Stimulated activated CD4-positive, alpha-beta T cell treated with anti-CD3 and anti-CD28 coated beads, Interleukin-1b, Interleukin-23, amount 100 ng/mL, for 1 hour (primary cell): Measurements from ENCODE around the gene ASTN1.

ENCODE experiments used
- DNase-seq, 2 donors: peaks; one replicate each; pipeline ENCODE4 v3.0.0-alpha.2; 2020; ENCODE audit warnings: low read depth in 2 of 2

Gene ASTN1

DNA sequence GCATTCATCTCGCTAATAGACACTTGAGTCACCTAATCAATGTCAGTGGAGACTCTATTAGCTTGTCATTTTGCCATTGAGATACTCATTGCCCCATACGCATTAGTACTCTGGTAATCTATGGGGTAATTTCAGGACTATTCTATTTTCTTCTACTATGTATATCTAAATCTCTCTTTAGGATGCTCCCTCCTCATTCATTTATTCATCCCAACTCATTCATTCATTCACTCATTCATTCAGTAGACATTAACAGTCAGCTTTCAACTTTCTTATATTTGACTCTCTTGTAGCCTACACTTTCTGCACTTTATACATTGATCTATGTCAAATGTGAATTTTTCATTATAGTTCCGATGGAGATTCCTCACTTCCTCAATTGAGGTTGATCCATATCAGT is 170.9 kb downstream of the ASTN1 start:
- DNase-seq, result no peak

DNA sequence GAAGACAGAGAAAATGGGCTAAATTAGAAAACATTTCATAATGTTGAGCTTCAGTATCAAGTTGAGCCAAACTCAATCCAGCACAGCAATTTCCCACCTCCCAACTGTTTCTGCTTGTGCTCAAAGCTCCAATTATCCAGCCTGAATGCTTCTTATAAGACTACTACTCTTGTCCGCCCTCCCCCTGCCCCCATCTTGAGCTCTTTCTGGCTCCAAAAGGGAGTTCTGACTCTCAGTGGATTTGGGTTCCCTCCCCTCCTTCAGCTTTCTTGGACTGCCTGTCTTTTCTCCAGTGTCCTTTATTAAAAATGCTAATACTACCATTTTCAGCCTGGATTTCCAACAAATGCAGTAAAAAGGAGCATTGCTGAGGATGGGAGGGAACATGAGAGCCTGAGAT is 174.8 kb downstream of the ASTN1 start:
- no peak for DNase-seq

GRCh38 chr1:176989023-176989422 is 175.5 kb downstream of the ASTN1 start:
- DNase-seq, result no peak

DNA sequence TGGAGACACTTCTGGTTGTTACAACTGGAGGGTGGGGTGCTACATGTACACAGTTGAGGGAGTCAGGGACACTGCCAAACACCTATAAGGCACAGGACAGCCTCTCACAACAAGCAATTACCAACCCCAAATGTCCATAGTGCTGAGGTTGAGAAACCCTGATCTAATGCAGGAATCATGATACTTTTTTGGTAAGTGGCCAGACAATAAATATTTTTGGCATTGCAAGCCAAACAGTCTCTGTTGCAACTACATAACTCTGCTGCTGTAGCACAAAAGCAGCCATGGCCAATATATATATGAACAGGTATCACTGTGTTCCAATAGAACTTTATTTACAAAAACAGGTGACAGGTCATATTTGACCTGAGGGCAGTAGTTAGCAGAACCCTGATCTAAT is 177.5 kb downstream of the ASTN1 start:
- no peak for DNase-seq

GRCh38 chr1:176983731-176984130 is 180.8 kb downstream of the ASTN1 start:
- no peak for DNase-seq

- DNase-seq, result no peak
Measured at GRCh38 chr1:176976771-176977170, 187.7 kb downstream of the ASTN1 start.

- no peak for DNase-seq
Measured at GRCh38 chr1:176976225-176976624, 188.3 kb downstream of the ASTN1 start.

DNA sequence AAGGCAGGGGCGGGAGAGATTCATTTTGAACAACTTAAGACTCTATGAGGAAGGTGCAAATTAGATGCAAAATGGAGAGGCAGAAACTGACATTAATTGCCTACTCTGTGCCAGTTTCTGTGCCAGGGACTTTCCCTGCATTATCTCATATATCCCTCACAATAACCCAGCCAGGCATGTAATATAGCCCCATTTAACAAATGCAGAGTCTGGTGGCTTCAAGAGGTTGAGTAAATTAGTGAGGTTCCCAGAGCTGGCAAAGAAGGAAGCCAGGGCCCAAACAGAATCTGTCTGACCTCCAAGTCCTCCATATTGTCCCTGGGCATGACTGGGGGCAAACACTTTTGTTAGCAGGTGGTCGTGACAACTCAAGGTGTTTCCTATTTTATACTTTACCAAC is 199.8 kb downstream of the ASTN1 start:
- no peak for DNase-seq

- no peak for DNase-seq
Measured at GRCh38 chr1:176963181-176963580, 201.3 kb downstream of the ASTN1 start.

DNA sequence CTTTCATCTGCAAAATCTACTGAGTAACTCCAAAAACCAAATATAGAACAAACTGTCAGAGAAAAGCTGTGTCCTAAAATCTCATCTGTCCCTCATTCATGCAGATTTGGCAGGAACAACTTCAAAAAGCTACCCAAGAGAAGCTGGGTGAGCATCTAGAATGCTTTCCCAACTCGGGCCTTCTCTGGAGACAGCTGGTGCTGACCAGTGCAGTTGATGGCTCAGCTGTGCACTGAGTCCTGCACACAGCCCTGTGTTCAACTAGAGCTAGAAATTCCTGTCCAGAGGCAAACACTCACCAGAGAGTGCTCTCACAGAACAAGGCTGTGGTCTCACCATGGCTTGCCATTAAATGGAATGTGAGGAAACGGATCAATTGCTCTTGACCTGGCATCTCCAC is 202.8 kb downstream of the ASTN1 start:
- no peak for DNase-seq

DNA sequence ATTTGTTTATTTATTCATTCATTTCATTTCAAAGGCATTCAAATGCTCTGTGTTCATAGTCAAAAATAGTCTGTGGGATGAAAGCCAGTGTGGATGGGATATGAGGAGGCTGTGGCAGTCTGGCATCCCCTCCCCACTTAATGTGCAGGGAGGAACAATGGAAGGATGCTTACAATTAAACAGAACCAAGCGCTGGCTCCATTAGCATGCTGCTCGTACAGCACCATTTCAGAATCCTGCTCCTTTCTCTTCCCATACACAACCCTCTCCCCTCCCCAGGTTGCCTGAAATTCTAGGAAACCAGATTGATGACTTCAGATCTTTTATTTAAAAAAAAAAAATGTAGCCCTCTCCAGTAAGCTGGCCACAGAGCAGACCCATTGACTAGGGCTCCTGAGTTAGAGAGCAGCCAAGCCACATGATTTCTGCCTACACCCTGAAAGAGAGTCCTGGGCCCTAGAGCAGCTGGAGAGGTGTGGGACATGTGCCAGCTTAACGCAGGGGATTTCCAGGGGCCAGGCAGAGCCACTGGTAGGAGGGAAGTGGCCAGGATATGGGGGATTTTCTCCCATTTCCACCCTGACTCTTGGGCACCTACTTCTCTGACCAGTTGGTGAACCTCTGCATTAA is 205.2 kb downstream of the ASTN1 start:
- DNase-seq, result no peak

DNA sequence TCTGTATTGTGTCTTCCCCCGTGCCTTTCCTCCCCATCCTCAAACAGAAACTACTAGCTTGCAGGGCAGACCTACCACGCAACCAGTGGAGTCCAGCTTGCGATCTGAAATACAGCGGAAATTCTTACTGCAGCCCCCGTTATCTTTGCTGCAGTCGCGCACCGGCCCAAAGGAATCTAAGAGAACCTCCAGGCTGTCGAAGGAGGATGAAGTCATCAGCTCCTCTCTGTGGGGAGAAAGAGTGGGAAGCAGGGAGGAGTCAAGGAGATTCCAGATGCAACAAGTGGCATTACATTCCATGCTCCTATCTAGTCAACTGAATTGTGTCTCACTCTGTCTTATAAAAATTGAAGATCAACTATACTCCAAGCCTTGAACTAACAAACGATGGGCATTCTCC is 206.9 kb downstream of the ASTN1 start:
- no peak for DNase-seq

- no peak for DNase-seq
Measured at GRCh38 chr1:176954242-176954641, 210.3 kb downstream of the ASTN1 start.

- no peak for DNase-seq
Measured at GRCh38 chr1:176950736-176951324, 213.7 kb downstream of the ASTN1 start.

DNA sequence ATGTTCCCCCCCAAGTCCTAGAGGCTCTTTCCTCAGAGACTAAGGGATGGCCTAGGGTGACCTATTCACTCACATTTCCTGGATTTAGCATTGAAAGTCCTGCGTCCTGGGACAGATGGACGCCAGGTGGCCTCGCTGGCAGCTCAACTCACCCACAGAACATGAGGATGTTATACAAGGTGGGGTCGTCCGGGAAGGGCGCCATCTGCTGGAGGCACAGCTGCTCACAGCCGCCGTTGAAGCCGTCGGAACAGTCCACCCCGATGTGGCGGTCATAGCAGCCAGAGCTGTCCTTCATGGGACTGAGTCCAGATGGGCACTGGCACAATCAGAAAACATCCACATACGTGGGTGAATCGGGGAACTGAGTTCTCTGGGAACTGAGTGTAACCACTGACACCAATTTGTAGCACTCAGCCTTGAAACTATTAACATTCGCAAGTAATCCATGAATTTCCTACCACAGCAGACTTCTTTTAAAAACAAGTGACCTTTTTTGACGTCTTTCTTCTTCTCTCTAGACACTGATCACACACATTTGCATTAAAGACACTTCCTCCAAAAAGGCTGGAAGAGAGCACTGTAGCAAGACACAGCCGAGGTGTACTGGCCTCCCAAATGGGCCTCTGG is 215.4 kb downstream of the ASTN1 start:
- DNase-seq, result no peak

- no peak for DNase-seq
Measured at GRCh38 chr1:176944606-176945005, 219.9 kb downstream of the ASTN1 start.

DNA sequence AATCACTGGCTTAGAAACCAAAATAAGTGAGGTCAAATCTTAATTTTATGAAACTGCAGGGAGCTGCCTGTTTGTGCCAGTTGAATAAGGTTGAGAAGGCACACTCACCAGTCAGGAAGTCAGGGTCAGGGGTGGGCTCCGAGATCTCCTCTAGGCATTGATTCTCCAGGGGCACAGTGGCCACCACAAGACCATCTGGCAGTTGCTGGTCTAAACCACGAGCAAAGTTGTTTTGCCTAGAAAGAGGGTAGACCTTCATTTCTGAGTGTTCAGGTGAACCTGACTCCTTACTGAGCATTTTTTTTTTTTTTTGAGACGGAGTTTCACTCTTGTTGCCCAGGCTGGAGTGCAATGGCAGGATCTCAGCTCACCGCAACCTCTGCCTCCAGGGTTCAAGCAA is 220.7 kb downstream of the ASTN1 start:
- no peak for DNase-seq

DNA sequence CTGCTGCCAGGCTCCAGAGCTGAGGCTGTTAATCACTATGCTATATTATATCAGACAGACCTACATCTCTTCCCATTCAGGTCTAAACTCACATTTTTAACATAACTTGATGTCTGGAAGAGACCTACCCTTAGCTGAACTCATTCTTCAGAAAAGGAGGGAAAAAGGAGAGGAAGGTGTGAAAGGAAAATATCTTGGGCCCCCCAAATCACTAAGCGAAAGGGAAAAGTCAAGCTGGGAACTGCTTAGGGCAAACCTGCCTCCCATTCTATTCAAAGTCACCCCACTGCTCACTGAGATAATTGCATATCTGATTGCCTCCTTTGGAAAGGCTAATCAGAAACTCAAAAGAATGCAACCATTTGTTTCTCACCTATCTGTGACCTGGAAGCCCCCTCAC is 222.2 kb downstream of the ASTN1 start:
- no peak for DNase-seq

DNA sequence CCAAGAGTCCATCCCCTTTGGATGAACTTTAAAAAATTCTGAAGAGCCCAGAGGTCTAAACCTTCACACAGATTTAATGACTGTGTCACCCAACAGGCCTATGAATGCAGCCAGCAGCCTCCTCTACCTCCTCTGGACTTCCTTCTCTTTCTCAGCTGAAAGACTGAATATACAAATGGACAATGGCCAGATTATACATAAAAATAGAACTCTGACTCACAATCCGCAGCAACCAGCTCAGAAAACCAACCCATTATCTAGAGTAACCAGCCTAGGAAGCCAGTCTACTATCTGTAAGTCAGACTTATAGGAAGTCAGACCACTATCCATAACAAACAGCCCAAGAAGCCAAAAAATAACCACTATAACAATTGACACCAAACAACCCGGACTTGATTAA is 224.5 kb downstream of the ASTN1 start:
- no peak for DNase-seq

DNA sequence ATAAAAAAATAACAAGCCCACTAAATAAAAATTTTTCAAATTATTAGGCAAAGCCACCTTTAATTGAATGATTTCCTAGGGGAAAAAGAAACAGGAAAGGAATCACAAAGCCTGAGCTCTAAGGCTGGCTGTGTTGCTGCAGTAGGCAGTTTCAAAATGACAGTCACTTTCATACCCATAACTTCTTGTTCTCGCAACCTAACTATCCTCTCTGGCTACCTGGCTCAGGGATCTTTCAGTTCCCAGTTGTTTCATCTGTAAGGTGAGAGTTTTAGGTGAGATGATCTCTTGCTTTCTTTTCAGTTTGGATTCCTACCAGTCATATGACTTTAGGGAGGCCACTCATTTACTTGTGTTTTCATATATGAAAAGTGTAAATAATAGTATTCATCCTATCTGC is 226.1 kb downstream of the ASTN1 start:
- no peak for DNase-seq

- no peak for DNase-seq
Measured at GRCh38 chr1:176934370-176934769, 230.1 kb downstream of the ASTN1 start.

DNA sequence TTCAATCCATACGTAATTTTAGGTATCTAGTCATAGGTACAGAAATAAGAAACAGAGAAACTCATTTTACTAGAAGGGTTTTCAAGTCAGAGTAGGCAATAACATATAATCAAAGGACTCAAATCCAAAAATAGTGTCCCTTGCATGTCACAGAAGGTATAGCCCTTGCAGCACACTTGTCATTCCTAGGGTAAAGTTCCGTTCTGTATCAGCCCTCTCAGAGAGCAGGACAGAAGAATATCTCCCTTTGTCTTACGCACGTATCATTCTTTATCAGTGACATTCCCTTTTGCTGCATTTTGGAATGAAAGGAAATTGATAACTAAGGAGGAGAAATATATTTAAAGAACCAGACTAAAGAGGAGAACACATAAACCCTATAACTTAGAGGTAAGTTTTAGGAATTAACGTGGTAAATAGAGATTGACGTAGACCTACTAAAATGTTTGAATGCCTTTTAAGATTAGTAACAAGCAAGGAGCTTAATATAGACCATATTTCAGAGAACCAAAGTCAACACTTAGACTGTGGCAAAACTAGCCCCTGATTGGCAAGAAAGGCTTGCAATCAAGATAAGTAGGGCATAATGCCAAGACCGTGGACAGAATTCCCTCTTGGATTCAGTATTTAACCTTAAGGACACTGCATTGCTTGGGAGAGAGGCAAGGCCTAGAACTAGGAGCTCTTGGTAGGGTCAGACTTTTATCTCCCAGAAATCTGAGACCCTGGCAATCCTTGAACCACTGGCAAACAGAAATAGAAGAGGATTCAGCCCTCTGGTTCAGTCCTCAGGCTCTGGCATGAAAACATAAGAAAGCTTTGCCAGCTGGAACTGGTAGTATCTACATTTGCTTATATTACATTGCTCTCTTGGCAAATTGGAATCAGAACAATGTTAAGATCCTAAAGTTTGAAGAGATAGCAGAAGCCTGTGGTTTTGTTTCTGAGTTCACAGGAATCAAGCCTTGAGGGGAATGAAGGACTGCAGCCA is 232.1 kb downstream of the ASTN1 start:
- DNase-seq, result no peak
